ENCODE results near the gene ZNF747.
A peak's percentile ranks its signal among the peaks of the same experiment; 100 is the strongest.

Gene ZNF747

DNA sequence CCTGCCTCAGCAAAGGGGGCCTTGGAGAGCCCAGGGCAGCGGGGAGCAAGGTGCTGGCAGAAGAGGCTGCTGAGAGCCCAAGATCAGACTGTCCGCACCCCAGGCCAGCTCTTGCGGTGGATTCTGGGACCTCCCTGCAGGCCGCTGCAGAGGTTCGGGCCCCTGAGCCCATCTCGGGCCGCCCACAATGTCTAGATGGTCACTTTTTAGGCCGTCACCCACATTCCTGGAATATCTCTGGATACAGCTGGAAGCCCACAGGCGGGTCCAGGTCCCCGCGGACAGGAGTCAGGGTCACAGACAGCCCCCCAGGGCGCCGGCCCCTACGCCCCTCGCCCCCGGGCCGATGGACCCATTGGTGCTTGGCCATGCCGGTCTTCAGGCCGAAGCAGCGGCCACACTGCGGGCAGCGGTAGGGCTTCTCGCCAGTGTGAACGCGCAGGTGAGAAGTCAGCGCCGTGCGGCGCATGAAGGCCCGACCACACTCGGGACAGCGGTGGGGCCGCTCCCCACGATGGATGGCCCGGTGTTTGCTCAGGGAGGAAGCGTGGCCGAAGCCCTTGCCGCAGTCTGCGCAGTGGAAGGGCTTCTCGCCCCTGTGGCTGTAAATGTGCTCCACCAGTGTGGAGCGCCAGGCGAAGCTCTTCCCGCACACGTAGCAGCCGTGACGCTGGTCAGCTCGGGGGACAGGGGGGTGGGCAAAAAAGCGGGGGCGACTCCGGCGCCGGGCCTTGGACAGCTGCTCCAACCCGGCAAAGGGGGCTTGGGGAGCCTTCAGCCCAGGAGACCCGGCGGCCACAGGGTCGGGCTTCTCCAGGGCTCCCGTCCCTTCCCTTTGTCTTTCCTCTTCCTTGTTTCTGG is 2.1 kb downstream of the ZNF747 start:
- no peak overlapping the region for H3K9ac ChIP-seq
- TF ChIP-seq, protein P1, sequence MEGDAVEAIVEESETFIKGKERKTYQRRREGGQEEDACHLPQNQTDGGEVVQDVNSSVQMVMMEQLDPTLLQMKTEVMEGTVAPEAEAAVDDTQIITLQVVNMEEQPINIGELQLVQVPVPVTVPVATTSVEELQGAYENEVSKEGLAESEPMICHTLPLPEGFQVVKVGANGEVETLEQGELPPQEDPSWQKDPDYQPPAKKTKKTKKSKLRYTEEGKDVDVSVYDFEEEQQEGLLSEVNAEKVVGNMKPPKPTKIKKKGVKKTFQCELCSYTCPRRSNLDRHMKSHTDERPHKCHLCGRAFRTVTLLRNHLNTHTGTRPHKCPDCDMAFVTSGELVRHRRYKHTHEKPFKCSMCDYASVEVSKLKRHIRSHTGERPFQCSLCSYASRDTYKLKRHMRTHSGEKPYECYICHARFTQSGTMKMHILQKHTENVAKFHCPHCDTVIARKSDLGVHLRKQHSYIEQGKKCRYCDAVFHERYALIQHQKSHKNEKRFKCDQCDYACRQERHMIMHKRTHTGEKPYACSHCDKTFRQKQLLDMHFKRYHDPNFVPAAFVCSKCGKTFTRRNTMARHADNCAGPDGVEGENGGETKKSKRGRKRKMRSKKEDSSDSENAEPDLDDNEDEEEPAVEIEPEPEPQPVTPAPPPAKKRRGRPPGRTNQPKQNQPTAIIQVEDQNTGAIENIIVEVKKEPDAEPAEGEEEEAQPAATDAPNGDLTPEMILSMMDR (IDR thresholded peaks at IDR 0.05), result no peak
- no peak overlapping the region for H3K4me2 ChIP-seq (ENCODE audit: low read length)
- H3K36me3 ChIP-seq (ENCODE audit: control insufficient read depth, insufficient read depth, low read length), result no peaks in the 10 kb centered on the region
- H3K4me3 ChIP-seq (ENCODE audit: low read depth, low read length), result no peak overlapping the region
- peaks cover 12% of the 10 kb centered on the region for H3K79me2 ChIP-seq
- no peak overlapping the region for H3K27ac ChIP-seq
- H3K27me3 ChIP-seq (ENCODE audit: control insufficient read depth, insufficient read depth, low read length), result no peaks in the 10 kb centered on the region
- no peaks in the 10 kb centered on the region for H3K9me3 ChIP-seq (ENCODE audit: control insufficient read depth, low read length)
- no peak overlapping the region for H2AFZ ChIP-seq
- peaks cover 19% of the 10 kb centered on the region for H3K4me1 ChIP-seq

DNA sequence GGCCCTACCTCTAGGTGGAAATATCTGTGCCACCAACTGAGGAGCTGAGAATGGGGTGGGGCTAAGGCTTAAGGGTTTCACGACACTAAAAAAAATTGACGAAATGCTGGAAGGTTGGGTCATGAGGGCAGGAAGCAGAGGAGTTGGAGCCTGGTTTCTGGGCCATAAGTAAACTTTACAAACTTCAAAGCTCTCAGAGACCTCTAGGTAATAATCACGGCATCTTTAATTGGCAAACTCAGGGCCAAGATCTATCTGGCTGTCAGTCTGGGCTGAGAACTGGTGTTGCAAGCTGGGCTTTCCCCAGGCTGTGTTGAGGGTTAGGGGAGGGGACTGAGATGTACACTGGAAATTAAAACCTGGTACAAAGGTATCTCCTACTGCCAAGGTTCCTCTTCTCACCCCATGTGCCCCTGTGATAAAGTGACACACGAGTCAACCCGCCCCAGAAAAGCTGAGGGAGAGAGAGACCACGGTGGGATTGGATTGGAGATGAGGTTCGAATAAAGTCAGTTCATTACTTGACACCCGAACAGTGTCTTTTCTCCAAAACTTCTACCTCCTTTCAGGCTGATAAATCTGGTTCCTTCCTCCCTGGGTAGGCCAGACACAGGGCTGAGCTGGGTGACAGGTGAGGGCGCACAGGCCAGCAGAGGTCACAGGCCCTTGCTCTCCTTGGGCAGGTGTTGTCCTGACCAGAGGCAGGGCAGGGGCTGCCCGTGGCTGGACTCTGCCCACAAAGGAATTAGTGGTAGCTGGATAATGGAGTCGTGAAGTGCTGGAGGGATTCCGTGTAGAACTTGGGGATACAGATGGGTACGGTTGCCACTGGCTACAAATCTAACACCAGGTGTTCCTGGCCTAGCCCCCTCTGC is 4.3 kb downstream of the ZNF747 start:
- Histone ChIP-seq H2AFZ (no peak overlapping the region), H3K9ac (no peak overlapping the region), H3K9me3 (ENCODE audit: control insufficient read depth, low read length) (no peaks in the 10 kb centered on the region), H3K4me1 (peaks cover 15% of the 10 kb centered on the region), H3K79me2 (peaks cover 12% of the 10 kb centered on the region), H3K4me3 (ENCODE audit: low read depth, low read length) (no peak overlapping the region), H3K36me3 (ENCODE audit: control insufficient read depth, insufficient read depth, low read length) (no peaks in the 10 kb centered on the region), H3K4me2 (ENCODE audit: low read length) (no peak overlapping the region), H3K27ac (no peak overlapping the region), H3K27me3 (ENCODE audit: control insufficient read depth, insufficient read depth, low read length) (no peaks in the 10 kb centered on the region)
- TF ChIP-seq, protein P1 (IDR thresholded peaks at IDR 0.05), result no peak

DNA sequence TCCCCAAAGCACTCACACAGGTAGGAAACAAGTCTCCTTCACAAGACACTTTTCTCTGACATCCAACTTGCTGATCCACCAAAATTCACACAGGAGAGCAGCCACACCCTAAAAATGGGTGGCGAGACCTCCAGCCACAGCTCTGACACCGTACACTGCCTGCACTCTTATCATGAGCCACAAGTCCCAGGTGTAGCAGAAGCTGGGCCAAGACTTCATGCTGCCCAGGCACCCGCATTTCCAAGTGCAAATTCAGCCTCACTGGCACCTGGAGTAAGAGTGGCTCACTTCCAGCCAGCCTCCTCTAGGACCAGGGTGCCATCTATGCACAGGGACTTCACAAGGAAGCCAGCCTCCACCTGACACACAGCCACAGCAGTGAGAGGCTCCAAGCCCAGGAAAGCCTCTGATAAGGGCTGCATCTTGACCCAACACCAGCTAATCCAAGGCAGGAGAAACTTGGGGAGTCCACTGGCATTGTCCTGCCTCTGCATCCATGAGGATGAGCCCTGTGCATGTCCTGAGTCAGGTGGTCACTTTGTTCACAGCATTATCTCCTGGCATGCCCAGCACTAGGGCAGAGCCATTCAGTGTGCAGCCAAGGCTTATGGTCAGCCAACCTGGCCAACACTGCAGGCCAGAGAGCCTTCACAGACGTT is 5.7 kb downstream of the ZNF747 start:
- Histone ChIP-seq H3K9me3 (ENCODE audit: control insufficient read depth, low read length) (no peaks in the 10 kb centered on the region), H3K79me2 (peaks cover 12% of the 10 kb centered on the region), H3K4me3 (ENCODE audit: low read depth, low read length) (no peak overlapping the region), H3K4me2 (ENCODE audit: low read length) (no peak overlapping the region), H3K36me3 (ENCODE audit: control insufficient read depth, insufficient read depth, low read length) (no peaks in the 10 kb centered on the region), H3K27me3 (ENCODE audit: control insufficient read depth, insufficient read depth, low read length) (no peaks in the 10 kb centered on the region), H3K27ac (peak overlapping the region; percentile 15), H3K4me1 (peaks cover 11% of the 10 kb centered on the region), H3K9ac (no peak overlapping the region), H2AFZ (no peak overlapping the region)
- TF ChIP-seq, protein P1 (IDR thresholded peaks at IDR 0.05), result no peak

GRCh38 chr16:30527635-30528178 is 7.0 kb downstream of the ZNF747 start:
- Histone ChIP-seq H3K4me3 (ENCODE audit: low read depth, low read length) (peak overlapping the region; percentile 97), H3K9me3 (ENCODE audit: control insufficient read depth, low read length) (no peaks in the 10 kb centered on the region), H3K36me3 (ENCODE audit: control insufficient read depth, insufficient read depth, low read length) (no peaks in the 10 kb centered on the region), H3K4me1 (peaks cover 8% of the 10 kb centered on the region), H3K27me3 (ENCODE audit: control insufficient read depth, insufficient read depth, low read length) (no peaks in the 10 kb centered on the region), H3K9ac (no peak overlapping the region), H3K79me2 (peaks cover 5% of the 10 kb centered on the region), H3K27ac (peak overlapping the region; percentile 100), H2AFZ (peak overlapping the region; percentile 99), H3K4me2 (ENCODE audit: low read length) (peak overlapping the region; percentile 76)
- TF ChIP-seq, protein P1 (IDR thresholded peaks at IDR 0.05), result no peak
